ENCODE data around the gene PTGES3. TPM values are rescaled to one million over a fixed set of nuclear protein-coding genes. Genes with fewer than 3 reads are reported as not detected.
A peak's percentile ranks its signal among the peaks of the same experiment; 100 is the strongest.

PTGES3 gene
- total and polyA plus RNA-seq, 5 donors from 2014 or later, result 128 to 321 (median 301) TPM

DNA sequence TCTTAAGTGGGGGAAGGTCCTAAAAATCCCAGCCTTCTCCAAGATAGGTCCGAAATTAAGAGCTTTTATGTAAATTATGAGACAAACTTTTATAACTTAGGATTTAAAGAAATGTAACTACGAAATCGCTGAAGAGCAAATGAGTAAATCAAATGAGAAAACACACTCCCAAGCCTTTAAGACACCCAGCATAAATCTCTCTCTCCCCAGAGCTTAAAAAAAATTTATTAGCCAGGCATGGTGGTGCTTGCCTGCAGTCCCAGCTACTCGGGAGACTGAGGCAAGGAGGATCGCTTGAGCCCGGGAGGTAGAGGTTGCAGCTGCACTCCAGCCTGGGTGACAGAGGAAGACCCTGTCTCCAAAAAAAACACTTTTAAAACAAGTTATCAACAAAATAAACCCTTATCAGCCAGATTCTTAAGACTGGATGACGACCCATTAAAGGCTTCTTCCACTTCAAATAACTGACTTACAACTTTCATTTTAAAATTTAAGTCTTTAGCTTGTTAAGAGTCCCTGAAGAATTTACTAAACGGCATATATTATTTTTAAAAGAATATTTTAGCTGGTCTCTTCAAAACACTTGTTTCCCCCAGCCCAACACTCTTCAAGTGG lies 3.2 kb downstream of the PTGES3 start:
- peaks cover 15% of the 10 kb centered on the region for H3K36me3 ChIP-seq (ENCODE audit: control insufficient read depth, insufficient read depth, low read length)
- no peaks in the 10 kb centered on the region for H3K9me3 Mint-ChIP-seq
- peak overlapping the region; percentile 91 to 97 (median 95) for H3K27ac Mint-ChIP-seq
- peaks cover 20% of the 10 kb centered on the region for H3K27me3 Mint-ChIP-seq
- no peaks in the 10 kb centered on the region for H3K27me3 ChIP-seq (ENCODE audit: control insufficient read depth, insufficient read depth, low read length)
- H3K4me1 Mint-ChIP-seq, result peaks cover 19 to 62% (median 33%) of the 10 kb centered on the region in 4 donors
- H3K4me1 ChIP-seq (ENCODE audit: control insufficient read depth, insufficient read depth, low read length, poor library complexity, severe bottlenecking), result peaks cover 64% of the 10 kb centered on the region
- H3K36me3 Mint-ChIP-seq, result peaks cover 11% of the 10 kb centered on the region
- peak overlapping the region; percentile 99 for H3K27ac ChIP-seq (ENCODE audit: insufficient read depth, low read length, poor library complexity, severe bottlenecking)
- peak overlapping the region; percentile 98 for H3K4me3 ChIP-seq (ENCODE audit: low read depth, low read length)
- no peak for ATAC-seq (ENCODE audit: low read depth in 2 of 2)
- DNase-seq, result peak in 2 of 3 donors; percentile 23 to 41
- H3K4me3 Mint-ChIP-seq, result peak overlapping the region; percentile 95 to 100 (median 98)
- no peaks in the 10 kb centered on the region for H3K9me3 ChIP-seq (ENCODE audit: control insufficient read depth in 2 of 2, low read length in 2 of 2)

GRCh38 chr12:56682323-56682722 lies 5.8 kb downstream of the PTGES3 start:
- H3K27ac ChIP-seq (ENCODE audit: insufficient read depth, low read length, poor library complexity, severe bottlenecking), result peak overlapping the region; percentile 99
- peak overlapping the region; percentile 10 for H3K4me3 ChIP-seq (ENCODE audit: low read depth, low read length)
- Mint-ChIP-seq H3K27ac (peak overlapping the region; percentile 72 to 97 (median 90)), H3K36me3 (peaks cover 11% of the 10 kb centered on the region), H3K4me1 (peaks cover 17 to 76% (median 47%) of the 10 kb centered on the region in 4 donors), H3K27me3 (peaks cover 9% of the 10 kb centered on the region), H3K9me3 (no peaks in the 10 kb centered on the region), H3K4me3 (peak overlapping the region; percentile 95 to 100 (median 98))
- peaks cover 76% of the 10 kb centered on the region for H3K4me1 ChIP-seq (ENCODE audit: control insufficient read depth, insufficient read depth, low read length, poor library complexity, severe bottlenecking)
- H3K36me3 ChIP-seq (ENCODE audit: control insufficient read depth, insufficient read depth, low read length), result peaks cover 20% of the 10 kb centered on the region
- DNase-seq (no peak), ATAC-seq (ENCODE audit: low read depth in 2 of 2) (no peak)
- H3K27me3 ChIP-seq (ENCODE audit: control insufficient read depth, insufficient read depth, low read length), result no peaks in the 10 kb centered on the region
- H3K9me3 ChIP-seq (ENCODE audit: control insufficient read depth in 2 of 2, low read length in 2 of 2), result no peaks in the 10 kb centered on the region

- peaks cover 20% of the 10 kb centered on the region for H3K36me3 ChIP-seq (ENCODE audit: control insufficient read depth, insufficient read depth, low read length)
- H3K27me3 ChIP-seq (ENCODE audit: control insufficient read depth, insufficient read depth, low read length), result no peaks in the 10 kb centered on the region
- ATAC-seq (ENCODE audit: low read depth in 2 of 2), result no peak
- peaks cover 19 to 85% (median 56%) of the 10 kb centered on the region in 4 donors for H3K4me1 Mint-ChIP-seq
- no peak for DNase-seq
- H3K27ac ChIP-seq (ENCODE audit: insufficient read depth, low read length, poor library complexity, severe bottlenecking), result peak overlapping the region; percentile 19
- H3K9me3 Mint-ChIP-seq, result no peaks in the 10 kb centered on the region
- peak overlapping the region; percentile 38 to 78 (median 49) for H3K4me3 Mint-ChIP-seq
- H3K27ac Mint-ChIP-seq, result peak overlapping the region; percentile 10 to 76 (median 51)
- H3K27me3 Mint-ChIP-seq, result peaks cover 9% of the 10 kb centered on the region
- H3K4me3 ChIP-seq (ENCODE audit: low read depth, low read length), result no peak overlapping the region
- peaks cover 6% of the 10 kb centered on the region for H3K36me3 Mint-ChIP-seq
- no peaks in the 10 kb centered on the region for H3K9me3 ChIP-seq (ENCODE audit: control insufficient read depth in 2 of 2, low read length in 2 of 2)
- peaks cover 80% of the 10 kb centered on the region for H3K4me1 ChIP-seq (ENCODE audit: control insufficient read depth, insufficient read depth, low read length, poor library complexity, severe bottlenecking)
Measured at GRCh38 chr12:56679883-56680575, 8.1 kb downstream of the PTGES3 start.

DNA sequence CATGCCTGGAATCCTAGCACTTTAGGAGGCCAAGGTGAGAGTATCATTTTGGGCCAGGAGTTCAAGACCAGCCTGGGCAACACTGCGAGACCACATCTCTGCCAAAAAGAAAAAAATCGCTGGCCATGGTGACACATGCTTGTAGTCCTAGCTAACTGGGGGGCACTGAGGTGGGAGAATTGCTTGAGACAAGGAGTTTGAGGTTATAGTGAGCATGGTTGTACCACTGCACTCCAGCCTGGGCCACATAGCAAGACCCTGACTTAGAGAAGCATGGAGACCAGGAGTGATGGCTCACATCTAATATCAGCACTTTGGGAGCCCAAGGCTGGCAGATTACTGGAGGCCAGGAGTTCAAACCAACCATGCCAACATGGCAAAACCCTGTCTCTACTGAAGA lies 9.2 kb downstream of the PTGES3 start:
- Histone ChIP-seq H3K27me3 (ENCODE audit: control insufficient read depth, insufficient read depth, low read length) (no peaks in the 10 kb centered on the region), H3K36me3 (ENCODE audit: control insufficient read depth, insufficient read depth, low read length) (peaks cover 20% of the 10 kb centered on the region), H3K4me3 (ENCODE audit: low read depth, low read length) (no peak overlapping the region), H3K27ac (ENCODE audit: insufficient read depth, low read length, poor library complexity, severe bottlenecking) (peak overlapping the region; percentile 25), H3K4me1 (ENCODE audit: control insufficient read depth, insufficient read depth, low read length, poor library complexity, severe bottlenecking) (peaks cover 77% of the 10 kb centered on the region), H3K9me3 (ENCODE audit: control insufficient read depth in 2 of 2, low read length in 2 of 2) (no peaks in the 10 kb centered on the region)
- ATAC-seq (ENCODE audit: low read depth in 2 of 2) (no peak), DNase-seq (no peak)
- peak overlapping the region in 2 of 3 donors; percentile 31 to 73 for H3K27ac Mint-ChIP-seq
- H3K4me3 Mint-ChIP-seq, result peak overlapping the region; percentile 10 to 78 (median 60)
- peaks cover under 1% of the 10 kb centered on the region for H3K27me3 Mint-ChIP-seq
- peaks cover 13 to 82% (median 50%) of the 10 kb centered on the region in 4 donors for H3K4me1 Mint-ChIP-seq
- H3K9me3 Mint-ChIP-seq, result no peaks in the 10 kb centered on the region
- peaks cover 10% of the 10 kb centered on the region for H3K36me3 Mint-ChIP-seq

GRCh38 chr12:56677680-56678079 lies 10.4 kb downstream of the PTGES3 start:
- peaks cover 76% of the 10 kb centered on the region for H3K4me1 ChIP-seq (ENCODE audit: control insufficient read depth, insufficient read depth, low read length, poor library complexity, severe bottlenecking)
- Mint-ChIP-seq H3K36me3 (peaks cover 15% of the 10 kb centered on the region), H3K27me3 (no peaks in the 10 kb centered on the region), H3K4me3 (peak overlapping the region in 2 of 4 donors; percentile 46 to 64), H3K4me1 (peaks cover 18 to 86% (median 54%) of the 10 kb centered on the region in 4 donors), H3K27ac (peak overlapping the region; percentile 14 to 58 (median 36)), H3K9me3 (no peaks in the 10 kb centered on the region)
- H3K27me3 ChIP-seq (ENCODE audit: control insufficient read depth, insufficient read depth, low read length), result no peaks in the 10 kb centered on the region
- peak in 1 of 2 donors; percentile 22 for ATAC-seq (ENCODE audit: low read depth in 2 of 2)
- DNase-seq, result no peak
- no peaks in the 10 kb centered on the region for H3K9me3 ChIP-seq (ENCODE audit: control insufficient read depth in 2 of 2, low read length in 2 of 2)
- peak overlapping the region; percentile 43 for H3K4me3 ChIP-seq (ENCODE audit: low read depth, low read length)
- peak overlapping the region; percentile 25 for H3K27ac ChIP-seq (ENCODE audit: insufficient read depth, low read length, poor library complexity, severe bottlenecking)
- H3K36me3 ChIP-seq (ENCODE audit: control insufficient read depth, insufficient read depth, low read length), result peaks cover 22% of the 10 kb centered on the region

- no peak for DNase-seq
- Mint-ChIP-seq H3K36me3 (peaks cover 12% of the 10 kb centered on the region), H3K4me1 (peaks cover 21 to 86% (median 55%) of the 10 kb centered on the region in 4 donors), H3K4me3 (peak overlapping the region in 2 of 4 donors; percentile 46 to 47), H3K9me3 (no peaks in the 10 kb centered on the region), H3K27ac (peak overlapping the region in 2 of 3 donors; percentile 4 to 23), H3K27me3 (no peaks in the 10 kb centered on the region)
- Histone ChIP-seq H3K36me3 (ENCODE audit: control insufficient read depth, insufficient read depth, low read length) (peaks cover 24% of the 10 kb centered on the region), H3K4me1 (ENCODE audit: control insufficient read depth, insufficient read depth, low read length, poor library complexity, severe bottlenecking) (peaks cover 76% of the 10 kb centered on the region), H3K4me3 (ENCODE audit: low read depth, low read length) (peak overlapping the region; percentile 43), H3K27me3 (ENCODE audit: control insufficient read depth, insufficient read depth, low read length) (no peaks in the 10 kb centered on the region), H3K27ac (ENCODE audit: insufficient read depth, low read length, poor library complexity, severe bottlenecking) (peak overlapping the region; percentile 57), H3K9me3 (ENCODE audit: control insufficient read depth in 2 of 2, low read length in 2 of 2) (no peaks in the 10 kb centered on the region)
- no peak for ATAC-seq (ENCODE audit: low read depth in 2 of 2)
Measured at GRCh38 chr12:56676851-56677580, 11.1 kb downstream of the PTGES3 start.

DNA sequence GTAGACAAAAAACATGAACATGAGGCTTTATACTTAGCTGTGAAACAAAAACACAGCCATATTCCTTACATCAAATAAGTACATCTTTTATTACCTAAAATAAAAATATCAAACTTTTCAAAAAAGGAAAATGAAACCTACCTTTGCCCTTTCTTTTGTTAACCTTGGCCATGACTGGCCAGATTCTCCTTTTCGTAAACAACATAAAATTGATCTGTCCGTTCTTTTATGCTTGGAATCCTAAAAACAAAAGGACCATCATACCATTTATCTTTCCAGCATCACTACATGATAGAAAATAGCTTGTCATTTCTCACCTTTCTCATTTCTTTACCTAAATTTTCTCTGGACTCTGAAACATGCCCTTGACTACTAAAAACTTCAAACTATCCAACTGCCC lies 16.5 kb downstream of the PTGES3 start:
- DNase-seq (no peak), ATAC-seq (ENCODE audit: low read depth in 2 of 2) (no peak)
- Mint-ChIP-seq H3K4me1 (peaks cover 22 to 57% (median 38%) of the 10 kb centered on the region in 4 donors), H3K27me3 (no peaks in the 10 kb centered on the region), H3K9me3 (no peaks in the 10 kb centered on the region), H3K4me3 (no peak overlapping the region), H3K27ac (peak overlapping the region in 2 of 3 donors; percentile 44 to 53), H3K36me3 (peaks cover 28% of the 10 kb centered on the region)
- Histone ChIP-seq H3K36me3 (ENCODE audit: control insufficient read depth, insufficient read depth, low read length) (peaks cover 57% of the 10 kb centered on the region), H3K9me3 (ENCODE audit: control insufficient read depth in 2 of 2, low read length in 2 of 2) (no peaks in the 10 kb centered on the region), H3K27me3 (ENCODE audit: control insufficient read depth, insufficient read depth, low read length) (no peaks in the 10 kb centered on the region), H3K27ac (ENCODE audit: insufficient read depth, low read length, poor library complexity, severe bottlenecking) (no peak overlapping the region), H3K4me1 (ENCODE audit: control insufficient read depth, insufficient read depth, low read length, poor library complexity, severe bottlenecking) (peaks cover 38% of the 10 kb centered on the region), H3K4me3 (ENCODE audit: low read depth, low read length) (no peak overlapping the region)
